Esophagus muscularis mucosa (tissue), 4 donors: ENCODE results near the gene RETN.

ENCODE experiments used
- EP300 ChIP-seq: sonication (generic); formaldehyde crosslinking; IDR thresholded peaks from one replicate; pipeline ENCODE4 v1.6.1; 2017; ENCODE audit warnings: antibody characterized with exemption
- POLR2A ChIP-seq: fragments of 450-650 bp; IDR thresholded peaks from one replicate; pipeline ENCODE4 v1.6.1; 2017; ENCODE audit warnings: antibody characterized with exemption, moderate library complexity, mild to moderate bottlenecking, low read depth
- TF ChIP-seq, protein P1 (sequence below), 3 experiments: fragments of 200-600 bp in 2 of 3; fragments of 450-650 bp in 1 of 3; sonication (generic) in 2 of 3; IDR thresholded peaks; one replicate each; pipeline ENCODE4 v1.5.1; 2017 to 2019; ENCODE audit warnings: antibody characterized with exemption in 3 of 3, mild to moderate bottlenecking in 2 of 3, moderate library complexity in 1 of 3

- TF ChIP-seq EP300 (no peak), POLR2A (no peak)
- TF ChIP-seq, protein P1, sequence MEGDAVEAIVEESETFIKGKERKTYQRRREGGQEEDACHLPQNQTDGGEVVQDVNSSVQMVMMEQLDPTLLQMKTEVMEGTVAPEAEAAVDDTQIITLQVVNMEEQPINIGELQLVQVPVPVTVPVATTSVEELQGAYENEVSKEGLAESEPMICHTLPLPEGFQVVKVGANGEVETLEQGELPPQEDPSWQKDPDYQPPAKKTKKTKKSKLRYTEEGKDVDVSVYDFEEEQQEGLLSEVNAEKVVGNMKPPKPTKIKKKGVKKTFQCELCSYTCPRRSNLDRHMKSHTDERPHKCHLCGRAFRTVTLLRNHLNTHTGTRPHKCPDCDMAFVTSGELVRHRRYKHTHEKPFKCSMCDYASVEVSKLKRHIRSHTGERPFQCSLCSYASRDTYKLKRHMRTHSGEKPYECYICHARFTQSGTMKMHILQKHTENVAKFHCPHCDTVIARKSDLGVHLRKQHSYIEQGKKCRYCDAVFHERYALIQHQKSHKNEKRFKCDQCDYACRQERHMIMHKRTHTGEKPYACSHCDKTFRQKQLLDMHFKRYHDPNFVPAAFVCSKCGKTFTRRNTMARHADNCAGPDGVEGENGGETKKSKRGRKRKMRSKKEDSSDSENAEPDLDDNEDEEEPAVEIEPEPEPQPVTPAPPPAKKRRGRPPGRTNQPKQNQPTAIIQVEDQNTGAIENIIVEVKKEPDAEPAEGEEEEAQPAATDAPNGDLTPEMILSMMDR (IDR thresholded peaks at IDR 0.05): no peak
These were observed 3.7 kb downstream of the RETN start for GRCh38 chr19:7672522-7672921.
